Activated CD4-positive, alpha-beta T cell treated with anti-CD3 and anti-CD28 coated beads, Interleukin-2, amount 50 U/mL, for 1 hour (primary cell): Measurements from ENCODE around the gene MRTFA.
A peak's percentile ranks its signal among the peaks of the same experiment; 100 is the strongest.
"Not testable (repeated sequence)": the region's sequence is repeated elsewhere in the genome, so short reads cannot be mapped to it uniquely, and the experiment has no call there.

Experiments
- DNase-seq: peaks from one replicate; pipeline ENCODE4 v3.0.0-alpha.2; 2020

Gene MRTFA

DNA sequence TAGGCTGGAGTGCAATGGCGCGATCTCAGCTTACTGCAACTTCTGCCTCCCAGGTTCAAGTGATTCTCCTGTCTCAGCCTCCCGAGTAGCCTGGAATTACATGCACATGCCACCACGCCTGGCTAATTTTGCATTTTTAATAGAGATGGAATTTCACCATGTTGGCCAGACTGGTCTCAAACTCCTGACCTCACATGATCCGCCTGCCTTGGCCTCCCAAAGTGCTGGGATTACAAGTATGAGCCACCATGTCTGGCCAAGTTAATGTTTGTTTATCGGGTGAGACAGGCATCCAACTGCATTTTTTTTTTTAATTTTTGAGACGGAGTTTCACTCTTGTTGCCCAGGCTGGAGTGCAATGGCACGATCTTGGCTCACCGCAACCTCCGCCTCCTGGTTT is 20.1 kb upstream of the MRTFA start:
- not testable (repeated sequence) for DNase-seq

DNA sequence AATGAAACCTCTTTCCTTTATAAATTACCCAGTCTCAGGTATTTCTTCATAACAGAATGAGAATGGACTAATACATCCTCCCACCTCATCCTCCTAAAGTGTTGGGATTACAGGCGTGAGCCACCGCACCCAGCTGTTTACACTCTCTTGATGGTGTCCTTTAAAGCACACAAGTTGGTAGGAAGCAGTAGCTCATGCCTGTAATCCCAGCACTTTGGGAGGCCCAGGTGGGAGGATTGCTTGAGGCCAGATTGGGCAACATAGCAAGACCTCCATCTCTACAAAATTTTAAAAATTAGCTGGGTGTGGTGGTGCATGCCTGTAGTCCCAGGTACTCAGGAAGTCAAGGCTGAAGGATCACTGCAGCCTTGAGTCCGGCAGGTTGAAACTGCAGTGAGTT is 19.4 kb upstream of the MRTFA start:
- not testable (repeated sequence) for DNase-seq

DNA sequence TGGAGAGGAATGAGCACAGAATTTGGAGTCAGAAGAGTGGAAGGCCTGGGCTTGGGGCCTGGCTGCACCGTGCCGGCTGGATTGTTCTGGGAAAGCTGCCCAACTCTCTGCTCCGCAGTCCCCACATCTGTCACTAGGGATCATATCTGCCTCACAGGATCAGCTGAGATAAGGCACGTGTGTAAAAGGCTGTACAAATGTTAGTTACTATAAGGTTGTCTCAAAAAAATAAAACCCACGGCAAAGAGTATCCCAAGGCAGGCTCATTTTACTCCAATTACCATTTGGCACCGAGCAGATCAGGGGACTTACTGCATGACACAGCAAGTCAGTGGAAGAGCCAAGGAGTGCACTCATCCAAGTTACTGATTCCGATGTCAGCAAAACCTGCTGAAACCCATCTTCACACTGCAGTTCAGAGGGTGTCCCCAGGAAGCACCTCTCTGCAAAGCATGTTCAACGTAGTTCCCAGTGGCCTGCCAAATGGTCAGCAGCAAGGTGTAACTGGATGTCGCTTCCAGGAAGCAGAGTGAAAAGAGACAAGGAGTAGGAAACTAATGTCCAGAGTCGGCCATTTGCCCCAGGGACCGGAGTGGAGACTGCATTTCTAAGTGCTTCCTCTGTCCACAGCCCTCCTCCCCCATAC is 18.1 kb upstream of the MRTFA start:
- no peak for DNase-seq

DNA sequence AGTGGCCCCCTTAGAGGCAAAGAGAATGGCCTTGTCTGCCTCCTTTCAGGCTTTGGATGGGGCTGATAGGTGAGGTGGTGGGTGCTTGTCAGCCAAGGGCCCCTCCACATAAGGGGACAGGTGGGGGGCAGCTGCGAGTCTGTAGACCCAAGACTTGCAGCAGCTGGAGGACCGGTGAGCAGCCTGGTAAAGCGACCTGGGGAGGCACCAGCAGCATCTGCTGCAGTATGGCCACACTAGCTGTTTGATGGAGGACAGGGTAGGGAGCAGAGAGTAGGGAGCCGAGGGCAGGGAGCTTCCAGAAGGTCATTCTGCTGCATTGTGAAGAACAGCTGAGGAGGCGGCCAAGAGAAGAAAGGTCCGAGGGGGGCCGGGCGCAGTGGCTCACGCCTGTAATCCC is 16.8 kb upstream of the MRTFA start:
- DNase-seq, result no peak

DNA sequence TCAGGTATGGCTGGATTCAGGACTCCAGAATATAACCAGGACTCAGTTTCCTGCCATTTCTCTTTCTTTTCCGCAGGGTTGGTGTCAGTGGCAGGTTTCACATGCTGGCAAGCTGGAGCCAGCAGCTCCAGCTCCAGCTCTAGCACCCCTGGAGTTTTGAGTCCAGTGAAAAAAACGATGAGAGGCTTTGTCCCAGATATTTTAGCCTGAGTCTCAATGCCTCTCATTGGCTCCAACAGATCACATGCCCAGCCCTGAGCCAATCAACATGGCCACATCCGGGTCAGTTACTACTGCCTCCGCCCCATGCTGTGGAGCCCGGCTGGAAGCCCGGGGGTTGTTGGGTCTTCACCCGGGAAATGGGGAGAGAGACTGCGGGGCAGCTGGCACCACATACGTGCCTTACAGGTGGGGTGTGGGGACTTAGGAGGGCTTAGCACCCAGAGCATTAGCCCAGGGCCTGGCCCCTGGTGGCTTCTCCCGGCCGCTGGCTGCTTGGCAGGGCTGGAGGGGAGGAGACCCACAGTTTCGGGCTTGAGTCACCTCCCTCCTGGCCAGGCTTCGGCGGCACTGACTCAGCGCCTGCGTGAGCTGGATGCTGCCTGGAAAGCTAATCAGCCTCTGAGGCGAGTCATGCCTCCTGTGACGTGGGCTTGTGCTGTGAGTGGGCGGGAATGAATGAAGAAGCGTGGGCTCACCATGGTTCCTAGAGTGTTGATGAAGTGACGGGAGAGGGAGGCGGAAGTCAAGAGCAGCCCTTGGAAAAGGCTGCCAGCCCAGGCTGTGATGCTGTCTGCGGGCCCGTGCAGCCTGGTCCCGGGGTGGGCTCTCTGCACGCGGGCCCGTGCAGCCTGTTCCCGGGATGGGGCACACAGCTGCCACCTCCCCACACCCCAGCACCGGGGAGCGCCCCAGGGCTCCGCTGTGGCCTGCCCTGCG is 15.3 kb upstream of the MRTFA start:
- peak; percentile 65 for DNase-seq

DNA sequence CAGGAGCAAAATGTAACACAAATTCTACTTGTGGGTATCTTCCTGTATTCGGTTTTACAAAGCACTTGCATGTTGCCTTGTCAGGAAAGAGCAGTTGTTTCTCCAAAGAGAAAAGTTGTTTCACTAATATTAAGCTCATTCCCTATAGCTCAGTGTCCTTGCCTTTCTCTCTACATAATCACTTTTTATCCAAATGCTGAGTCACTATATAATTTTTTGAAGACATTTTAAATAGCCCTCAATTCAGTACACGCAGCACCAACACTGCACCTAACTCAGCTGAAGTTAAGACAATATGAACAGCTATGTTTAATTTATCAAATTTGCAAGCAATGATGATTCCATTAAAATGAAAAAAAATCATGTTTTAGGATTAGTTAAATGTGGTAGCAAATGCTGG is 14.5 kb upstream of the MRTFA start:
- no peak for DNase-seq

DNA sequence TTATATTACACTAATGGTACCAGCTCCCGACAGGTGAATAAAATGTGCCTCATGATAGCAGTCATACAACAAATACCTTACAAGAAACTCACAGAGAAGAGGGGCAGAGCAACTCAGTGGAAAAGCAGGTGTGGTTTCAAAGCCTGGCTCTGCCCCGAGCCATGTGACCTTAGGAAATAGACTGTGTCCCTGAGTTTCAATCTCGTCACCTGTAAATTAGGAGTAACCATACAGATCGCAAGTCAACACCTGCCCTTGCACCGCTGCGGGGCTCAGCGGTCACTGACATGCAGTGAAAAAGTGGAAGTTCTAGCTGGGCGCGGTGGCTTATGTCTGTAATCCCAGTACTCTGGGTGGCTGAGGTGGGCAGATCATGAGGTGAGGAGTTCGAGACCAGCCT is 11.9 kb upstream of the MRTFA start:
- DNase-seq, result no peak

DNA sequence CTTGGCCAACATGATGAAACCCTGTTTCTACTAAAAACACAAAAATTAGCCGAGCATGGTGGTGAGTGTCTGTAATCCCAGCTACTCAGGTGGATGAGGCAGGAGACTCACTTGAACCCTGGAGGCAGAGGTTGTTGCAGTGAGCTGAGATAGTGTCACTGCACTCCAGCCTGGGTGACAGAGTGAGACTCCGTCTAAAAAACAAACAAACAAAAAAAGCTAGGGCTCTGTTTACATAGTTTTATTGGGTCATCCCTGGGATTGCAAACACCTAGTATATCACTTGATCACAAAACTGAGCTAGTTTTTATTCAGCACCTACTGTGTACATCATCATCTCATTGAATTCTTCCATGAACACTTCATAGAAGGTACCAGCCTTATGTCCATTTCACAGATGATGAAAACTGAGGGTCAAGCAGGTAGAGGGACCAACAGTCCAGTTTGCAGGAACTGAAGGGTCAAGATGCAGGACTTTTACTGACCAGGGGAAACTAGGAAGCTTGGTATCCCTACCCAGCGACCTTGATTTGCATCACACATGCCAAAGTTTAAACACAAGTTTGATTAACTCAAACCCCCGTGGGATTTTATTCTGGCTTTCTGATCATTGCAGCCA is 9.2 kb upstream of the MRTFA start:
- DNase-seq, result no peak

DNA sequence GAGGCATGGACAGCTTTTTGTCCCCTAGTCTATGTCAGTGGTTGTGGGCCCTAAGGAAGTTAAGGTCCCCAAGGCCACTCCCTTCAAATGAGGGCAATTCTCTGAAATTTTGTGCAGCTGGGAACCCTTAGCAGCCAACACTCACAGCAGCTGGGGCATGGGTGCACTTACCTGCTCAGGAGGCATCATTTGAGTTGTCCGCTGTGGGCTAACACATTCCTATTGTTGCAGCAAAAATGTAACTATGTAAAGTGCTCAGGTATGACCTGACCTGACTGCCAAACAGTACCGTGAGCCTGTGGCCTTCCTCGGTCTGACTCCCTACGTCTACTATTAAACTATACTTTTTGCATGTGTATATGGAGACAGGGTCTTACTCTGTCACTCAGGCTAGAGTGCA is 5.8 kb upstream of the MRTFA start:
- DNase-seq, result no peak

DNA sequence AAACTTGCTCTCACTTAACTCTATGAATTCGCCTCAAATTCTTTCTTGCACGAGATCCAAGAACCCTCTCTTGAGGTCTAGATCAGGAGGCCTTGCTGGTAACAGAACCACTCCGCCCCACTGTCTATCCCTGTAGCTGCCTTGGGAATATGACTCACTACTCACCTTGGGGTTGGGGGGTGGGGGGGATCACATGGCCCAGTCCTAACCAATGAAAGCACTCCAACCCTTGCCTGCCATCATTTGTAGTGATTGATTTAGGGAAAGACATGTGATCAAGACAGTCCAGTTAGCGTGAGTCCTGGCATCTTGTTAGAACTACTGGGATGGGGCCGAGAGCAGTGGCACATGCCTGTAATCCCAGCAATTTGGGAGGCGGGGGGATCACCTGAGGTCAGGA is 4.8 kb upstream of the MRTFA start:
- no peak for DNase-seq

DNA sequence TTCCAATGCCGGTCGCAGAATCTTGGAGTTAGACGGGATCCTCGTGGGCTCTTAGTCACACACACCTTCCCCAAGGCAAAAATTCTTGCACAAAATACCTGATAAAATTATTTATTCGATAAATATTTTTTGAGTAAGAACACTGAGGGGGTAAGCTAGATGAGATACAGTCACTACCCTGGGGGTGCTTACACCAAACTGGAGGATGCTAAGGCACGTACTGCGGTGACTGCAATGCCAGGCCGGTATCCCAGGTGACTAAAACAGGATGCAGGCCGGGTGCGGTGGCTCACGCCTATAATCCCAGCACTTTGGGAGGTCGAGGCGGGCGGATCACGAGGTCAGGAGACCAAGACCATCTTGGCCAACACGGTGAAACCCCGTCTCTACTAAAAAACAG is 1.7 kb upstream of the MRTFA start:
- no peak for DNase-seq

DNA sequence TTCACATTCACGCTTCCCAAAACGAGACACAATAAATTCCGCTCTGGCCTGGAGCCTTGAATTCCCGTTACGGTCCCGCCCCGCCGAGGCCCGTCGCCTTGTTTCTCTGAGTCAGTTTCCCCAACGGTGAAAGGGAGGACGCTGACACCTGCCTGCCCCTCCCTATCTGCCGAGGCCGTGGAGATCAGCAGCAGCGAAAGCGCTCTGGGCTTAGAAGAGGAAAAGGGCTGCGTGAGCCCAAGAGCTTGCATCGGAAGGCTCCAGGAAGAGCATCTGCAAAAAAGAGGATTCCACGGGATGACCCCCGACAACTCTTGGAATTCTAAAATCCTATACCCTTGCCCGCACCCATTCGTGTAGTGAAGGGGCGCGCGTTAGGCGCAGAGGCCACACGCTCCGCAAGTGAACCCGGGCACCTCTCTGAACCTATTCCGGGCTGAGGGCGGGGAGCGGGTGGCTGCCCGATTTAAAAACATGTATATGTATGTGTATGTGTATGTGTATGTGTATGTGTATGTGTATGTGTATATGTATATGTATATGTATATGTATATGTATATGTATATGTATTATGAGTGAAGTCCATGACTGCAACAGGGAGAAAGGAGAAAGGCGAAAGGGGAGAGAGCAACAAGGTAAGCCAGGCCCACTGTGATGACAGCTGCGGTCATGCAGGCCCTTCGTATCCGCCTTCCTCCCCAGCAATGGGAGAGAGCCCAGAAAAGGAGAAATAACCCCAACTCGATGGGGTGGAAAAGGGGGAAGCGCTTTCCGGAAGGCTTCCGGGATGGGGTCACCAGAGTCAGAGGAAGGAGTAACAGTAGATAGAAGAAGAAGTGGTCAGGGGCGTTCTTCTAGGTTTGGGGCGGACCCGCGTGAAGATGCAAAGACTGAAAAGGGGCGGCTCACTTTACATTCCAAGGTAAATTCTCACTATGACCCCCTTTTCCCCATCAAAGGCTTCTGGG is 948 bp upstream of the MRTFA start:
- peak; percentile 47 for DNase-seq

DNA sequence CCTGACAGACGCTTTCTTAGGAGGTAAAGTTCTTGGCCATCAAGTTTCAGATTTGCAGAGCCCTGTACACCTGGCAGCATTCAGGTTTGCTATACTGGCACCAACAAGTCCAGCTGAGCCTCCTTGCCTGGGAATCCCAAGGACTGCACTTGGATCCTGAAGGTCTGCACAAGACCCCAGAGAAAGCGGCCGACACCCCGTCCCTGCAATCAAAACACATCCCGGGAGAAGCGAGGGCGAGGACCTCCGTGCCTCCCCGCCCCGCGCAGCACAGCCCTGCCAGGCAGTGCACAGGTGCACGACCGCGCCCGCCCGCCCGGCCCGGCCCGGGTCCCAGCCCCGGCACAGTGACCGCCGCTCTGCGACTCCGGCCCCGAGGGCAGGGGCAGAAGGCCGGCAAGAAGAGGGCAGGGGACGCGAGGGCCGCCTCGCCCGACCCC is 559 bp downstream of the MRTFA start:
- DNase-seq, result no peak

DNA sequence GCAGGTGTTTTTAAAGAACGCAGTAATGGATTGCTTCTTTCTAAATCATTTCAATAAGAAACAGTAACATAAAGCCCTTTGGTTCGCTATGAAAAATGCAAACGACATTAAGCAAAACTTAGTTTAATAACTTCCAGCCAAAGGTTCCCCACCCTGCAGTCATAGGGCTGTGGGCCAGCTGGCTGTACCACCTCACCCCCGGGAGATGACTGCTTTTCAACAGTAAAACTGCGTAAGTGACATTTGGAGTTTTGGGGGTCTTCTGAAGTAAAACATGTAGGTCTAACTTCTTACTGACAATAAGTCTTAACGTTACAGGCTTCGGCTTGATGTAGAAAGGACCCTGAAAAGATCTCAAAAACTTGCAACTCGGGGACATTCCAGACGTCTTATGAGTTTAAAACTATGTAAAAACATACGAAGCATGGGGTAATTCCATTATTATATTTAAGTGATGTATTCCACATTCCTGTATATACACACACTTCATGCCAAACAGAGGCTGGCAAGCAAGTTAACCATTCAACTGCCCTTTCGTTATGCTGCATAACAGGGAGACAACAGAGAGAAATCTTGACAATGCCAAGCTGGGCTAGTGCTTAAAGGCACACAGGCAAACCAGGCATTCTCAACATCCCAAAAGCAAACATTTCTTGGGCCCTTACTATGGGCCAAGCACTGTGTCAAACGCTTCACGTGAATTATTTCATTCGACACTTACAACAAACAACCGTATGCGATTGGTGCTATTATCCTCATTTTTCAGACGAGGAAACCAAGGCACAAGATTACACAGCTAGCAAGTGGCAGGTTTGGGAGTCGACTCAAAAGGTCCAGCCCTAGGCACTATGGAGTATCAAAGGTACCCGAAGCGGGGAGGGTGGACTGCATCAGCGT is 1.2 kb downstream of the MRTFA start:
- no peak for DNase-seq

DNA sequence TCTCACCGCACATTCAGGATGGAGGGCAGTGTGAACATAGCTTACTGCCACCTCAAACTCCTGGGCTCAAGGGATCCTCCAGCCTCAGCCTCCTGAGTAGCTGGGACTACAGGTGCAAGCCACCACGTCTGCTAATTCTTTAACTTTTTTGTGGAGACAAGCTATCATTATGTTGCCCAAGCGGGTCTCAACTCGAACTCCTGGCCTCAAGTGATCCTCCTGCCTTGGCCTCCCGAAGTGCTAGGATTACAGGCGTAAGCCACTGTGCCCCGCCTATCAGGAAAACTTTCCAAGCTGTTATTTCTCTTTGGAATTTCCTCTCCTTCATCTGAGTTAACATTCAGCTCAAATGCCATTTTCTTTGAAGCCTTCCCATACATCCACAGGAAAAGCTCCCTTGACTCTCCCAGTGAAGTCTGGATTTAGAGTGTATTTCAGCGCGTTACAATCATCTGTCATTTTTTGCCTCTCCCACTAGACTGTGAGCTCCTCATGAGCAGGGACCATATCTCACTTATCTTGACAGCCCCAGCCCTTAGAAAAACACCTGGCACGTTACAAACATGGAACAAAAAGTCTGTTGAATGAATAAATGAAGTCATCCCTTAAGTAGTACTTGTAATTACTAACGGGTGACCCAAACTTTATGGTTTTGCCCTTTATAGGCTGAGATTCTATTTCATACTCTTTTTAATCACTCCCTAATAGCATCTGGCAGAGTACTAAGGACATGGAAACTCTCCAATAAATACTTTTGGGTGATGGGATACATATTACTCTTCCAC is 2.2 kb downstream of the MRTFA start:
- no peak for DNase-seq

DNA sequence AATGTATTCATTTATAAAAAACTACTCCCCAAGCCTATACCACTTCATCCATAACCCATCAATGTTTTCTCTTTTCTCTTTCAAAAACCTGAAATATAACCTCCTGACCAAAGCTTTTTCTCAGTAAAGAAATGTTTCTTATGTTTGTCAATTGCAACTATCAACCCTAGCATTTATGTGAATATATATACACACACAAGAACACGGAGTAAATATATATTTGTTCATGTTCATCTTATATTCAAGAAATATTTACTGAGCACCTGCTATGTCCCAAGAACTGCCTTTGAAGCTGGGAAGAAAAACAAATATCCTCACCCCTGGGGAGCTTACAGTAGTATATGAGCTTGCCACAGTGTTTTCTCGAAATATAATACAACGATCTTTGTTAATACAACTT is 3.5 kb downstream of the MRTFA start:
- DNase-seq, result no peak

DNA sequence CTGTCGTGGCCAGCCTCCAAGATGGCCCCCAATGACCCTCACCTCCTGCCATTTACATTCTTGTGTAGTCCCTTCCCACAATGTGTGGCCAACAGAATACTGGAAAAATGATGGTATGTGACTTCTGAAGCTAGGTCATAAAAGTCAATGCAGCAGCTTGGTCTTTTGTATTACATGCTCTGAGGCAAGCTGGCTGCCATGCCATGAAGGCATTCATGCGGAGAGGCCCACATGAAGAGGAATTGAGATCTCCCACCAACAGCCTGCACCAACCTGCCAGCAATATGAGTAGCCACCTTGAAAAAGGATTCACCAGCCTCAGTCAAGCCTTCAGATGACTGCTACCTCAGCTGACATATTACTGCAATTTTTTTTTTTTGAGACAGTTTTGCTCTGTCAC is 4.6 kb downstream of the MRTFA start:
- DNase-seq, result no peak

DNA sequence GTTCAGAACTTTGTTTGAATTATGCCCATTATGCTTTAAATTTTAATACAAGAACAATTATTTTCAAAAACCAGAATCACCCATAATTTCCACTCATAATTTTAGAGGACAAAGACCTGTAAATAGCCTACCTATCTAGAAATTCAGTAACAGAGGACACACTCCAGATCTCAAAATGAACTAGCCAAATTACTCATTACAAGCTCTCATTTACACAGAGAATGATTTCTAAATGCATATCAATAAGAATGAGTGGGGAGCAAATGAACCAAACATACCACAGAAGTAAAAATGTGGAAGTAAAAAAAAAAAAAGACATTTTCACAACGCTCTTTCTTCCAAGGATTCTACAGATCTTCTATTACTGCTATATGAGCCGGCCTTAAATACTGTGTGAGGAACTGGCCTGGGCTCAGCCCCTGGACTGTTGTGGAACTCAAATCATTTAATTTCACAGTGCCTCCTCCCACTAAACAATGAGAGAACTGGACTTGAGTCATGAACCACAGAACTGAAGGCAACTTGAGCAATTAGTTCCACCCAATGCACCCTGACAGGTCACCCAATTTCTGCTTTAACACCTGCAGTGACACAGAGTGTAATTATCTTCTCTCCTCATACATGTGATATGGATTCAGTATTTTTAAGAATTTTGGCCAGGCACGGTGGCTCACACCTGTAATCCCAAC is 8.0 kb downstream of the MRTFA start:
- no peak for DNase-seq

DNA sequence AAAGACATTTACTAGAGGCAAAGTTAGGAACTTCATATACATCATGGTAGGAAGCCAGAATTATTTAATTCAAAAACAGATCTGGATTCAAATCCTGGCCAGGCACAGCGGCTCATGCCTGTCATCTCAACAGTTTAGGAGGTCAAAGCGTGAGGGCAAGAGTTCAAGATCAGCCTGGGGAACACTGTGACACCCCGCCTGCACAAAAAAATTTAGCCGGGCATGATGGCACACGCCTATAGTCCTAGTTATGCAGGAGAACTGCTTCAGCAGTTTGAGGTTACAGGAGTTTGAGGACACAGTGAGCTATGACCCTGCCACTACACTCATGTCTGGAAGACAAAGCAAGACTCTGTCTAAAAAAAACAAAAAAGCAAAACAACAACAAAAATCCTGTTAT is 8.9 kb downstream of the MRTFA start:
- DNase-seq, result no peak

DNA sequence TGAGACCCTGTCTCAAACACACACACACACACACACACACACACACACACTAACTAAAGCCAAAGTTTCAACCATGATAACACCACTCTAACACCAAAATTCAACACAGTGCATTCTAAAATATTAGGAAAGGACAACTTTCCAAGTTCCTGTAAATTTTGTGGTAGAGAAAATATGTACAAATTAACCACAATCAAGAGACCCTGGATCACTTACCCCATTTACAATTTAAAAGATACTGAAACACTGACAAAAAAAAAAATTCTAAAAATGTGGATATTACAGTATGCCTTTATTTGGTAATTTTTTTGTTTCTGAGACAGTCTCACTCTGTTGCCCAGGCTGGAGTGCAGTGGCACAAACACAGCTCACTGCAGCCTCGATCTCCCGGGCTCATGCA is 9.7 kb downstream of the MRTFA start:
- DNase-seq, result no peak
